ENCODE measurements around the gene SIX2.
"Not testable (repeated sequence)": the region's sequence is repeated elsewhere in the genome, so short reads cannot be mapped to it uniquely, and the experiment has no call there.

SIX2 gene

DNA sequence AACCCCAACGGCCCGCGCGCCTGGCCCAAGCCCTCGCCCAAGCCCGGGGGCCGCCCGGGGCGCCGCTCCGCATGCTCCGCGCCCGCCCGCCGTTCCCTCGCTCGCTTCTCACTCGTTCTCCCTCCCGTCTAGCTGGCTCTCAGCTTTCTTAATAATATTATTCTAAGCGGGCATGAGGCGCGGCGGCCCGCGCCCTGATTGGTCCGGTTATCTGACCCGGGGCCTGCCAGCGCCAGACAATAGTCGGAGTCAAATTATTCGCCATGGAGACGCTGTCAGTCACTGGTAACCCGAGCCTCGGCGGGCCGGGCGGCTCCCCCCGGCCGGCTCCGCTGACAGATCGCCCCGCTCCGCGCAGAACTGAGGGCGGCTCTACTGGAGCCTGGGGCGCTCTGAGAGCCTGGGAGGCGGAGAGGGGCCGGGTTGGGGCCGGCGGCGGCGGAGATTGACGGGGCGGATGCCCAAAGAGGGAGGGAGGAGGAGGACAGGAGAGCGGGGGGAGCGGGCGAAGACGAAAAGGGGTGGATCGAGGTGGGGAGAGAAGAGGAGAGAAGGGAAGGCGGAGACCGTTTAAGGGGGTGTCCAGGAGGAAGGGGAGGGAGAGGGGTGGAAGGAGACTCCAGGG, at the start of gene SIX2:
Gene SIX2 (minus strand): TSS at position 150 of the 625 bp plus-strand sequence. CDS start 342 bp downstream, outside the sequence.
- no peak for DNase-seq (ENCODE audit: low read depth in 2 of 2)

DNA sequence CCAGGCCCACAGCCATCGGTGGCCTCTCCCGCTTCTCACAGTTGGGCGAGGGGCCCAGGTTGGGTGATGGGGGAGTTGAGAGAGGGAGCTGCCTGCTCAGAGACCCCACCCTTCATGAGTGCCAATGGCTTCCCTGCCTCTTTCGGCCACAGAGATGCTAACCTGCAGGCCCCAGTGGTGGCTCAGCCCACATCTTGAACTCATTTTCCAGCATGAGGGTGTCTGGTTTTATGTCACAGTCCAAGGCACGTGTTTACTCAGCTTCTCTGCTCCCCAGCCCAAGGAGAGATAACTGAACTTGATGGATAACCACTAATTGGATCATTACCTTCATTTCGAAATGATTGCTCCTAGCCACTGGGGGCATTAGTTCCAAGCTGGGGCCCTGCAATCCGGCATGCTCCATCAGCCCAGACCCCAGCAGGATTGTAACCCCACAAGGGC, 45.9 kb upstream of the SIX2 start:
- DNase-seq (ENCODE audit: low read depth in 2 of 2): no peak

DNA sequence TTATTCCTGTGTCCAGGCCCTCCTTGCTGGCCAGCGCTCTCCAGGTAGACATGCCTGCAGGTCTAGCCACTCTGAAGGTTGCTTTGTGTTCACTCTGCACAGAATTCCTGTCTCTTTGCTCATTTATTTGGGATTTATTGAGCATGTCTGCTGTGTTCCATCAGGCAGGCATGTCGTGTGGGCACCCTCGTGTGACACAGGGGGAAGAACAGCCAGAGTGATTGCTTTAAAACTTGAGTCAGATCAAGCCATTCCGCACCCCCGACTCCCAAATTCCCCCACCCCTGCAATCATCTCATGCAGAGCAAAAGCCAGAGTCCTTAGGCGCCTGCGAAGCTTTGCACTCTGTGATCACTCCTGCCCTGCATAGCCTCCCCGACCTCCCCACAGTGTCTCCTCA, 44.7 kb upstream of the SIX2 start:
- DNase-seq (ENCODE audit: low read depth in 2 of 2): no peak

DNA sequence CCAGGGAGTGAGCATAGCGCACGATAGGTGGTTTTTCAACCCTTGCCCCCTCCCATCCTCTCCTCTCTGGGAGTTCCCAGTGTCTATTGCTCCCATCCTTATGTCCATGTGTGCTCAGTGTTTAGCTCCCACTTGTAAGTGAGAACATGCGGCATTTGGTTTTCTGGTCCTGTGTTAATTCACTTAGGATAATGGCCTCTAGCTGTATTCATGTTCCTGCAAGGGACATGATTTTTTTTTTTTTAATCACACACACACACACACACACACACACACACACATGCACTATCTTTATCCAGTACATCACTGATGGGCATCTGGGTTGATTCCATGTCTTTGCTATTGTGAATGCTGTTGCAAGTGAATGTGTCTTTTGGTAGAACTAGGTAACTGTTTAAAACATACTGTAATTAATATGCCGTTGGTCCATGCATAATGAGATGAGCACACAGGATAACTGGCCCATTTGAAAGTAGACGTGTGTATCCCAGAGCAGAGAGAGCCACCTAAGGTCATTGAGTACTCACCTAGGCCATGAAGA, 43.2 kb upstream of the SIX2 start:
- DNase-seq (ENCODE audit: low read depth in 2 of 2): no peak

DNA sequence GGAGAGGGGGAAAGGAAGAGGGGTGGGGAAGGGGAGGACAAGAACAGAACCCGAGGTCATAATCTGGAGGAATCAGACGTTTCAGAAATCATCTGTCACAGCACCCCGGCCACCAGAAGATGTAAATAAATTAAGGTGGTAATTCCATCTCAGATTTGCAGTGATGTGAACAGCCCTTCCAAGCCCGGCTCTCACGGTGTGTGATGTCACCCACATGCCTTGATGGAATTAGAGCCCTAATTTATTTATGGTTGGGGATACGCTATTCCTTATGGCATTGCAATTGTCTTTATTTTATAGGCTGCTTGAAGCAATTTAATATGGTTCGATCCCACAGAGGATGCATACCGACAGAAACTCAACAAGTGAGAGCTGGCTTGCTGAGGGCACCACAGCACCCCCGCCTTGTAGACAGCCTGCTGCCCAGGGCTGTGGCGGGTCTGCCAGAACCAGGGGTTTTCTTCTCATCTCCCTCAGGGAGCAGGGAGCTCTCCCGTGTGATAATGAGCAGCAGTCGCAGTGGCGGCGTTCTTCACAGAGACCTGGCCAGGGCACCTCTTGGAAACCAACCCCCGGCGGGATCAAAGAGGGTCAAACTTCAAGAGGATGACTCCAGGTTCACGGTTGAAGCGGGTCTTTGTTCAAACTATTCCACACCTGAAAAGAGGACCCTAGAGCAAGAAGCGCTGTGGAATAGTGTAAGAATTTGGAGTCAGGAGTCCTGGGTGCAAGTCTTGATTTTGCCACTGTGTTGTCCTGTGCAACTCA, 40.5 kb upstream of the SIX2 start:
- no peak for DNase-seq (ENCODE audit: low read depth in 2 of 2)

DNA sequence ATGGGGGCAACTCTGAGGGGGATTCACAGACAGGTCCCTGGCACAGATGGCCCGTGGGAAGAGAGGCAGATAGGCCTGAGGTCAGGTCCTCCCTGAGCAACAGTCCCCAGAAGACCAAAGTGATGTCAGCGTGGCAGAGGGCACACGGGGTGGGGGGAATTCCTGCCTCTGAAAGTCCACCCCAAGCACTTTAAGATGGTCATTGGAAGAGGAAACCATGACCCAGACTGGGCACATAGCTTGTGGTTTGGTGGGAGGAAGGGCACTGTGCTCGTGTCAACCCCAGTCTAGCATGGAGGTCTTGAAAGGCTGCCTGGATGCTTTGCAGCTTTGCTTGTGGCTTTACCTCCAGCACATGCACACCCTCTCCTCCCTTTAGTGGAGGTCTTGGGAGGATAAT, 38.0 kb upstream of the SIX2 start:
- DNase-seq (ENCODE audit: low read depth in 2 of 2): no peak

DNA sequence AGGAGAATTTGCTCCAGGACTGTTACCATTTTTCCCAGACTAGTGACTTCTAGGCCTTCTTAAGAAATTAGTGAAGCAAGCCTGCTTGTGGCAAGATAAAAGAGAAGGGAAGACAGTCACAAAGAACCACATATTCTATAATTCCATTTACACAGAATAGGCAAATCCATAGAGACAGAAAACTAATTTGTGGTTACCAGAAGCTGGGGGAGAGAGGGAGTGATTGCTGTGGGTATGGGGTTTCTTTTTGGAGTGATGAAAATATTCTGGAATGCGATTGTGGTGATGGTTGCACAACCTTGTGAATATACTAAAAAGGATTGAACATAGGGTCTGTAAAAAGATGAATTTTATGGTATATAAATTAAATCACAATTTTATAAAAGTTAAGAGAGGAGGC, 37.5 kb upstream of the SIX2 start:
- DNase-seq (ENCODE audit: low read depth in 2 of 2): no peak

DNA sequence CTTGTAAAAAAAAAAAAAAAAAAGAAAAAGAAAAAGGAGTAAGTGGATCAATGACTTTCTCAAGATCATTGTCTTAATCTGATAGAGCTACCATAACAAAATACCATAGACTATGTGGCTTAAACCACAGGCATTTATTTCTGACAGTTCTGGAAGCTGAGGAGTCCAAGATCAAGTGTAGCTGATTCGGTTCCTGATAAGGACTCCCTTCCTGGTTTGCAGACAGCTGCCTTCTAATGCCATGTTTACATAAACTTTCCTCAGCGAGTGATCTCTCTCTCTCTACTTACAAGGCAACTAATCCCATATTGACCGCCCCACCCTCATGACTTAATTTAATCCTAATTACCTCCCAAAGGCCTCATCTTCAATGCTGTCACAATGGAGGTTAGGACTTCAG, 36.5 kb upstream of the SIX2 start:
- no peak for DNase-seq (ENCODE audit: low read depth in 2 of 2)

DNA sequence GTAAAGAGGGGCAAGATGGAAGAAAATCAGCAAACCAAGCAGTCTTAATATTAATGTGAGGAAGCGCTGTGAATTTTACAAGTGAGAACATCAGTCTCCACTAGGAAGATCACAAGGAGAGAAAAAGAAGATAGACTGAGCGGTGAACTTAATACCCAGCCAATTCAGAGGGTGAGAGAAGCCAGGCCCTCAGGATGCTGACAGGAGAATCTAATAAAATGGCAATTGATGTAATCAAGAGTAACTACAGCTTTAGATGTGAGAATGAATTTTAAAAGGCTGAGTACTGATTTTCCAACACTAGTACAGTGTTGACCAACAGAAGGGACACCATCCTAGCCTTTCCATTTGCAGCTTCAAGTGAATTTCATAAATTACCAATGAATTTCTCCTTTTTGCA, 35.7 kb upstream of the SIX2 start:
- no peak for DNase-seq (ENCODE audit: low read depth in 2 of 2)

DNA sequence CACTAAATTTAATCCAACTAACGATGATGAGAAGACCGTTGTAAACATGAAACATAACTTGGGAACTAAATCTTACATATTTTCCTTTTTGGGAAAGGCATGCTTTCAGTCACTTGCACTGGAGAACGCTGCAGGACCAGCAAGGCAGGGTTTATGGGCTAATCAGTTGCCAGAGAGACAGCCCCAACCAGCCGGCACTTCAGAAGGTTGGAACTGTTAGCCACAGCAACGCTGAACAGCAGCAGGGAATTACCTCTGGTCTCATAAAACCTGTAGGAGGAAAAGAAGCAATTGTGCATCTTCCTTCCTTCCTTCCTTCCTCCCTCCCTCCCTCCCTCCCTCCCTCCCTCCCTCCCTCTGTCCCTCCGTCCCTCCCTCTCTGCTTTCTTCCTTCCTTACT, 33.9 kb upstream of the SIX2 start:
- no peak for DNase-seq (ENCODE audit: low read depth in 2 of 2)

DNA sequence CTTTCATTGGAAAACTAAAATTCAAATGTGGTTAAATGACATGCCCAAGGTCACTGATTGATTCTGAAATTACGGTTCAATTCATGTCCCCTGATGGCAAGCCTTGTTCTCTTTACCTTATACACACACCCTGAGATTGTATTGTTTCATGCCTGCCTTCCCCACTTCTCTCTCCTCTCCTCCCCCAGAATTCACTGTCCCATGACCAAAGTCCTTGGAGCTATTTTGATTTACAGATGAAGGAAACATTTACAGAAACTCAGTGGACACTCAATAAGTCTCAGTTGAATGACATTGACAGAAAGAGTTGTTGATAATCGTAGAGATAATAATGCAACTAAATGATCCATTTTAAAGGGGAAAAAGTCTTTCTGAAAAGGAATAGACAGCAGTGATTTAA, 33.1 kb upstream of the SIX2 start:
- no peak for DNase-seq (ENCODE audit: low read depth in 2 of 2)

DNA sequence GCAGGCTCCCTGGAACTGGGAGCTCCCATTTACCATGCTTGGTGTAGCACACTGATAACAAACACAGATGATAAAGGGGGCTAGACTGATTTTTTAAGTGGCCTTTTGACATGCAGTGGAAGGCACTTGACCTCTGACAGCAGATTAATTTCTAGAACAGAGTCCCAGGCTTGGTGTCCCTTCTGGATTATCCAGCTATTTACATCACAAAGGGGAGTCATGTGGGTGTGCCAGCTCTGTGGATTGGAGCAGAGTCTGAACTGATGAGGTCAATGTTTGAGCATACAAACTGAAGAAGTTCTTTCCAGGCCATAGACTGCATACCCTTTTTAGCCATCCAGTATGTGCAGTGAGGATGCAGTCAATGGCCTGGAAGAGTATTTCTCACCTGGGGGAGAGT, 31.5 kb upstream of the SIX2 start:
- DNase-seq (ENCODE audit: low read depth in 2 of 2): no peak

DNA sequence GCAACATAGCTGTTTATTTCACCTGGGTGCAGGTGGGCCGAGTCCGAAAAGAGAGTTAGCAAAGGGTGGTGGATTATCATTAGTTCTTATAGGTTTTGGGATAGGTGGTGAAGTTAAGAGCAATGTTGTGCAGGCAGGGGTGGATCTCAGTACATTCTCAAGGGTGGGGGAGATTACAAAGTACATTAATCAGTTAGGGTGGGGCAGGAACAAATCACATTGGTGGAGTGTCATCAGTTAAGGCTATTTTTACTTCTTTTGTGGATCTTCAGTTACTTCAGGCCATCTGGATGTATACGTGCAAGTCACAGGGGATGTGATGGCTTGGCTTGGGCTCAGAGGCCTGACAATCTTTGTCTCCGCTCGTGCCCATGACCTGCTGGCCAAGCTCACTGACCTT, 30.6 kb upstream of the SIX2 start:
- DNase-seq (ENCODE audit: low read depth in 2 of 2): not testable (repeated sequence)

DNA sequence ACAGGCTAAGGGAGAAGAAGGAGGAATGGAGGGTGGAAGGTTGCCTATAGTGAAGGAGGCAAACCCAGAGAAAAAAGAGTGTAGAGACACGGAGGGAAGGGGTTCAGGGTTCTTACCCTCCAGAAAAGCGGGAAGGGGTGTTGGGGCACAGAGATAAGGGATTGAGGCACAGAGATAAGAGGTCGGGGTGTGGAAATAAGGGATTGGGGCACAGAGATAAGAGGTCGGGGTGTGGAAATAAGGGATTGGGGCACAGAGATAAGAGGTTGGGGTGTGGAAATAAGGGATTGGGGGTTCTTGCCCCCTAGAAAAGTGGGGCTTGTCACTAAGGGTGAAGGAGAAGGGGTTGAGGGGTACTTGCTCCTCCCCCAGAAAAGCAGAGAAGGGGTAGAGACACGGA, 29.6 kb upstream of the SIX2 start:
- DNase-seq (ENCODE audit: low read depth in 2 of 2): not testable (repeated sequence)

DNA sequence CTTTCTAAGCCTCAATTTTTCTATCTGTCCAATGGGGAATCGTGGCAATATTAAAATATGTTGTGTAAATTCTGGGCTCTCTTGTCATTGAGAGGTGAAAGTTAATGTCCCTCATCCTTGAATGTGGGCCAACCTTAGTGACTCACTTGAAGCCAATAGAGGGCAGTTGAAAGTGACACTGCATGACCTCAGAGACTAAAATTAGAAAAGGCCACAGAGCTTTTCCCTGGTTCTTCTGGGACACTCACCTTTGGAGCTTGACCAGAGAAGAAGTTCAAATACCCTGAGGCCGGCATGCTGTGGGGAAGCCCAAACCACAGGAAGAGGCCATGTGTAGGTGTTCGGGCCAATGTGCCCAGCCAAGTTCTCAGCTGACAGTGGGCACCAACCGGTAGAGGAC, 24.1 kb upstream of the SIX2 start:
- DNase-seq (ENCODE audit: low read depth in 2 of 2): no peak

DNA sequence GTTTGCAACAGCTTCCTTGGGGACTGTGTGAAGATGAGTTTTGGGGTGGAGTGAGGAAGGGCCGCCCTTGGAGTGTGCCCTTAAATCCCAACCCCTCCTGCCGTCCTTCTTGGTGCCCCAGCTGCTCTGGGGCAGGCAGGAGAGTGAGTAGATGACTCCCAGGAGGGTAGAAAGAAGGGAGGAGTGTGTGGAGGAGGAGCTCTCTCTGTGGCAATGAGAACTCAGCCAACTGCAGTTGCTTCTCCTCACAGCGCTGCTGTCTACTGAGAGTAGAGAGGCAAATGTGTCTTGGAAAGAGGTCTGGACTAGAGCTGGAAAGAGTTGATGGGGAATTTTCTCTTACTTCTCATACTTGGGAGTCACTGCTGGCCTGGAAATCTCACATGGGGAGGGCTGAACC, 21.8 kb upstream of the SIX2 start:
- no peak for DNase-seq (ENCODE audit: low read depth in 2 of 2)

DNA sequence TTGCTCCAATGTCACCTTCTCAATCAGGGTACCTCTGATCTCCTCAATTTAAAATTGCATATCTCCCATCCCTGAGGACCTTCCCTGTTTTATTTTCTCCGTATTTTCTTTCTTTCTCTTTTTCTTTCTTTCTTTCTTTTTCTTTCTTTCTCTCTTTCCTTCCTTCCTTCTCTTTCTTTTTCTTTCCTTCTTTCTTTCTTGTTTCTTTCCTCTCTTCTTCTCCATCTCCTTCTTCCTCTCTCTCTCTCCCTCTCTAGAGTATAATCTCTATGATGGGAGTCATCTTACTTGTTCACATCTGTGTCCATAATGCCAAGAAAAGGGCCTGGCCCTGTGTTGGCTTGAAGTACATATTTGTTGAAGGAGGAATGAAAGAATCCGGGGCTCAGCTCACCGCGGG, 21.3 kb upstream of the SIX2 start:
- DNase-seq (ENCODE audit: low read depth in 2 of 2): no peak

DNA sequence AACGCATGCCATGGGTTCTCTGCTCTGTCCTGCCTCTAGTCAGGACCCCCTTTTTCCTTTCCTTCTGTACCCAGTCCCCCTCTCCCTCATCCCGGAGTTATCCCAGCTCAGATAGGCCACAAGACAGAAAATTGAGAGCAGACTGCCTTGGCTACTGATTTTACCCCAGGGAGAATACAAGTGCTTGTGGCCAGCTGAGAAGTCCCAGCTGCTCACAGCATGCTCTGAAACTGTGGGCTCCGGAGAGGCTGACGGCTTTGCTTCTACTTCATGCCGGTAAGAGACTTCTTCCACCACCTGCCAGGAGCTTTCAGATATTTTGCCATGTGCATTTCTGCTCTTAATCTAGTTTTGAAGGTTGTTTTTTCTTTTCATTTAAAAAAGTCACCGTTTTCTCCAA, 20.0 kb upstream of the SIX2 start:
- no peak for DNase-seq (ENCODE audit: low read depth in 2 of 2)

DNA sequence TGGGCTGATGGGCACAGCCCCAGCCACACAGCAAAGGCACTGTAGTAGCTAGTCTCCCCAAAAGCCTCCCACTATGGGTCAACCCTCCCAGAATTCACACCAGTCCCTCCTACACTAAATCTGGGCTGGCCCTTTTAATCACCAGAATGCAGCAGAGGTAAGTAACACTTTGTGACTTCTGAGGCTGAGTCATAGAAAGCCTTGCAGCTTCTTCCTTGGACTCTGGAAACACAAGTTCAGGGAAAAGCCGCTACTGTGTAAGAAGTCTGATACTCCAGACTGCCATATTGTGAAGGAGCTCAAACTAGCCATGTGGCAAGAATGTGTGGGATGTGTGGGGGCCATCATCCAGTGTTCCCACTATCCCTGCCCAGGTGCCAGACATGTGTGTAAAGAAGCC, 19.0 kb upstream of the SIX2 start:
- DNase-seq (ENCODE audit: low read depth in 2 of 2): no peak

DNA sequence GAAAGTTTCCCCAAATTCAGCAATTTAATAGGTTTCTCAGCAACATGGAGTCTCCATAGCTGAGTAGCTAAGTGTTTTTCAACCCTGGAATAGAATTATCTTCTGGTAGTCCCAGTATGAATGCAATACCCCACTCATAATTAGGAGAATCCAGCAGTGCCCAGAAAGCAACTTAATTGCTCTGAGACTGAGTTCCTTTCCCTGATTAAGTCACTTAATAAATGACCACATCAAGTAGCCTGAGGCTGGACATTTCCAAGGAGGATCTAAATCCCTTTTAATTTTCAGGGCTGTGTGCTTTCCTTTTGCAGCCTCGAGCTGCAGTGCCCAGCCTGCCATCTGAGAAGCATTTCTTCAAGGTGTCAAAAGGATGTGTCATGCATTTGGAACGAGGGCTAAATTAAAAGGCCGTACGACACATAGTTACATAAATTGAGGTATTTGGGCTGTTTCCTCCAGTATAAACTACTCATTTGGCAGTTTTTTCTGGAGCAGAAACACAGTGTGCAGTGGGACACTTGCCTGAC, 17.7 kb upstream of the SIX2 start:
- no peak for DNase-seq (ENCODE audit: low read depth in 2 of 2)

DNA sequence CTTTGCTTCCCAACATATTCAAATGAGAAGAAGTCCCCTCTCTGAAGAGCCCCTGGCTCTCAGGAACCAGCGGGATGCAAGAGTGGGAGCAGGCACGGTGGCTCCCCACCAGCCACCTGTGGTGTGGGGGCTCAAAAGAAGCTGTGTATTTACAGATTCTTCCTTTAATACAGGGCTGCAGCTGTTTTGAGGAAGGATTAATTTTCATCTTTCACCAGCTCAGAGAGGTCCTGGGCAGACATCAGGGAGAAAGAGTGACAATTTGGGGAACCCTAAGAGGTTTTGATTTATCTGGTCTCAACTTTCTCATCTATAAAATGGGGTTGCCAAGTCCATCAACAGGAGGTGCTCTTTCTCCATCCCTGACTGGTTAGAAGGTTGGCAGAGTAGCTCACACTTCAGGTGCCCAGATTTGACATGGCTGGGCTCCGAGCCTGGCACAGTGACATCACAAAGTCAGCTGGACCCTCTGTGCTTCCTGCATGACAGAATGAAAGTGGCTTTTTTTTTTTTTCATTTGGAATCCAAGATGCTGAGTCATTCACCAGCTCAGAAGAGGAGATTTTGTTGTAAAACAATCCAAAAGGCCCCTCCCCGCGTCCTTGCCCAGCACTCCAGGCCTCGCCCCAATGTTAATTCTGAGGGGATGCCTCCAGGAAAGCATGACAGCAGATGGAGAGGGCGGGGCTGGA, 15.5 kb upstream of the SIX2 start:
- DNase-seq (ENCODE audit: low read depth in 2 of 2): no peak

DNA sequence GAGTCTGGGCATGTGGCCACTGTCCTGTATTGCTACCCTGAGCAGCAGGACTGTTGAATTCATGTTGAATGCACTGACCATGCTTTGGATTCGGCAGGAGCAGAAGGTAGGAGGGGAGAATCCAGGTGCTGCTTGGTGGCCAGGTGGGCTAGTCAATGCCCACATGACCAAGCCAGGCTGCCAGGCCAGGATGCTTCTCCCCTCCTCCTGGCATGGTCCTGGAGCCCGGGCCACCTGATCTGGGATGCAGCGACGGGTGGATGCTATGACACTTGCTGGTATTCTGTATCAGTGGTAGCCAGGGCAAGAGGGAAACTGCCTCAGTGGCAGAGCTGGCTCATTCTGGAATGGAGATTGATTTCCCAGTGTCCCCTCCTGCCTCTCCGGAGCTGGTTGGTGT, 14.8 kb upstream of the SIX2 start:
- no peak for DNase-seq (ENCODE audit: low read depth in 2 of 2)

DNA sequence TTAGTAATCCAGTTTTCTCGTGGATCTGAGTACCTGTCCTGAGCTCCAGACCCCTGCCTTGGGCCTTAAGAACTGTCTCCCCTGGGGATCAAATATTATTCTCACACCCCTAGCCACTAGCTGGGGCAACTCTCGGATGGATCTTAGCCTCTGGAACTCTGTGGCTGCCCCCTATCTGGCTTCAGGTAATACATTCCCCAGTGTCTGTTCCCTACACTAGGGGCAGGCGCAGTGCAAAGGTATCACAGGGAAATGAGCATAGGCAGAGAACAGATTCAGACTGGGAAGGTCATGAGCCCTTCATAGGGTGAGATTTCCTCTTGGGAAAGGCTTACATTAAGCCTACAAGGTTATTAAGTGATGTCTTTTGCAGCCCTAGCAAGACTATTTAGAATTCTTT, 11.2 kb upstream of the SIX2 start:
- no peak for DNase-seq (ENCODE audit: low read depth in 2 of 2)

Measured in stimulated activated CD4-positive, alpha-beta T cell treated with anti-CD3 and anti-CD28 coated beads, Interleukin-15, amount 100 ng/mL, for 48 hours (primary cell).